Panc1 (cell line): ENCODE measurements around the gene FCN3. TPM values are rescaled to one million over a fixed set of nuclear protein-coding genes. Genes with fewer than 3 reads are reported as not detected.

ENCODE experiments used
- ATAC-seq: fragments of 200-7000 bp; cut with Tn5 transposase; 2 replicates; pipeline ENCODE4 v1.9.1; 2020; ENCODE audit warnings: mild to moderate bottlenecking, moderate library complexity
- BruUV-seq: library from RNA; stranded (reverse); fragments of 400-500 nt; replicated peaks from 2 replicates; lab custom pipeline; 2021; lab: Mats Ljungman, UMichigan
- CTCF ChIA-PET: fragments of 300-600 bp; sonication (Branson Sonifier 250); formaldehyde crosslinking; loops from one replicate; lab custom pipeline; 2022; ENCODE audit warnings: antibody characterized with exemption; lab: Charles Lee
- POLR2A ChIA-PET: fragments of 300-600 bp; sonication (Branson Sonifier 250); formaldehyde crosslinking; loops from one replicate; lab custom pipeline; 2022; ENCODE audit warnings: antibody characterized with exemption; lab: Charles Lee
- DNase-seq: peaks from one replicate; pipeline ENCODE4 v3.0.0-alpha.2; 2010; ENCODE audit warnings: low read depth, low spot score
- H3K27ac ChIP-seq: 2 replicates; pipeline ENCODE4 v1.5.1; 2011; ENCODE audit warnings: mild to moderate bottlenecking, low read length, inconsistent platforms
- H3K27me3 ChIP-seq: fragments of 200-500 bp; sonication (Bioruptor generic); 2 replicates; pipeline ENCODE4 v1.6.0; 2014; ENCODE audit warnings: low read length, inconsistent platforms; ENCODE audit not compliant: control insufficient read depth, insufficient read depth
- H3K36me3 ChIP-seq: fragments of 200-500 bp; sonication (Bioruptor generic); 2 replicates; pipeline ENCODE4 v1.5.1; 2014; ENCODE audit warnings: inconsistent platforms, mild to moderate bottlenecking, low read length, moderate library complexity; ENCODE audit not compliant: control insufficient read depth, insufficient read depth
- H3K4me1 ChIP-seq: 2 replicates; pipeline ENCODE4 v1.5.1; 2011; ENCODE audit warnings: inconsistent platforms, mild to moderate bottlenecking, low read length, moderate library complexity; ENCODE audit not compliant: control insufficient read depth, insufficient read depth
- H3K4me3 ChIP-seq, 2 experiments: 2 replicates each; pipeline ENCODE4 v1.5.1; 2011 to 2012; ENCODE audit warnings: low read depth in 2 of 2, low read length in 2 of 2, mild to moderate bottlenecking in 2 of 2, inconsistent platforms in 1 of 2, moderate library complexity in 1 of 2
- H3K9me3 ChIP-seq: fragments of 200-500 bp; sonication (Bioruptor generic); 2 replicates; pipeline ENCODE4 v1.5.1; 2014; ENCODE audit warnings: low read depth, mild to moderate bottlenecking, inconsistent platforms, low read length, moderate library complexity; ENCODE audit not compliant: control insufficient read depth, insufficient read depth
- POLR2AphosphoS5 ChIP-seq: IDR thresholded peaks from 2 replicates; pipeline ENCODE4 v1.6.1; 2012; ENCODE audit warnings: mild to moderate bottlenecking, low read depth, low read length, moderate library complexity
- REST ChIP-seq, 2 experiments: IDR thresholded peaks; 2 replicates each; pipeline ENCODE4 v1.6.1; 2011 to 2012; ENCODE audit warnings: low read depth in 2 of 2, control low read depth in 1 of 2, low read length in 1 of 2, mild to moderate bottlenecking in 1 of 2, moderate library complexity in 1 of 2; ENCODE audit not compliant: insufficient read depth in 1 of 2
- SIN3A ChIP-seq: IDR thresholded peaks from 2 replicates; pipeline ENCODE4 v1.6.1; 2012; ENCODE audit warnings: low read depth, mild to moderate bottlenecking, low read length, moderate library complexity, borderline replicate concordance; ENCODE audit not compliant: insufficient read depth
- TCF7L2 ChIP-seq: IDR thresholded peaks from 2 replicates; pipeline ENCODE4 v1.6.1; 2011; ENCODE audit warnings: mild to moderate bottlenecking, low read depth, low read length, inconsistent platforms
- in situ Hi-C: cut with HindIII; loops from 2 replicates; pipeline ENCODE4 v1.10.0; 2016; ENCODE audit warnings: low sequenced_read_pairs, low pct_unique_long_range_greater_than_20kb
- intact Hi-C: fragments of 100-400 bp; cut with micrococcal nuclease; formaldehyde crosslinking; loops from one replicate; pipeline ENCODE4 v1.10.0; 2022; ENCODE audit not compliant: unreplicated experiment
- total RNA-seq: library from RNA; stranded (reverse); gene quantifications from one replicate; pipeline ENCODE4 v1.2.1, GENCODE V29; 2021; ENCODE audit not compliant: unreplicated experiment
- TF ChIP-seq, protein P1 (sequence below): fragments of 450-650 bp; IDR thresholded peaks from 2 replicates; pipeline ENCODE4 v1.5.1; 2017; ENCODE audit warnings: mild to moderate bottlenecking

The FCN3 gene
- total RNA-seq, 1 experiment from 2014 or later = not detected

- DNase-seq (no peak), ATAC-seq (no peak)
- Histone ChIP-seq H3K36me3 (peaks cover 2% of the 10 kb centered on the region), H3K4me3 (no peak overlapping the region), H3K27me3 (no peaks in the 10 kb centered on the region), H3K27ac (no peak overlapping the region), H3K4me1 (no peaks in the 10 kb centered on the region), H3K9me3 (no peaks in the 10 kb centered on the region)
- intact Hi-C loops = no loop called here
- in situ Hi-C loops = no loop called here
- ChIA-PET POLR2A (no interaction called here), CTCF (no interaction called here)
- TF ChIP-seq REST (IDR thresholded peaks at IDR 0.05; ENCODE audit: insufficient read depth in 1 of 2, low read depth in 2 of 2, low read length in 1 of 2) = no peak
- no peak for TF ChIP-seq SIN3A
- TF ChIP-seq TCF7L2 = no peak
- TF ChIP-seq, protein P1, sequence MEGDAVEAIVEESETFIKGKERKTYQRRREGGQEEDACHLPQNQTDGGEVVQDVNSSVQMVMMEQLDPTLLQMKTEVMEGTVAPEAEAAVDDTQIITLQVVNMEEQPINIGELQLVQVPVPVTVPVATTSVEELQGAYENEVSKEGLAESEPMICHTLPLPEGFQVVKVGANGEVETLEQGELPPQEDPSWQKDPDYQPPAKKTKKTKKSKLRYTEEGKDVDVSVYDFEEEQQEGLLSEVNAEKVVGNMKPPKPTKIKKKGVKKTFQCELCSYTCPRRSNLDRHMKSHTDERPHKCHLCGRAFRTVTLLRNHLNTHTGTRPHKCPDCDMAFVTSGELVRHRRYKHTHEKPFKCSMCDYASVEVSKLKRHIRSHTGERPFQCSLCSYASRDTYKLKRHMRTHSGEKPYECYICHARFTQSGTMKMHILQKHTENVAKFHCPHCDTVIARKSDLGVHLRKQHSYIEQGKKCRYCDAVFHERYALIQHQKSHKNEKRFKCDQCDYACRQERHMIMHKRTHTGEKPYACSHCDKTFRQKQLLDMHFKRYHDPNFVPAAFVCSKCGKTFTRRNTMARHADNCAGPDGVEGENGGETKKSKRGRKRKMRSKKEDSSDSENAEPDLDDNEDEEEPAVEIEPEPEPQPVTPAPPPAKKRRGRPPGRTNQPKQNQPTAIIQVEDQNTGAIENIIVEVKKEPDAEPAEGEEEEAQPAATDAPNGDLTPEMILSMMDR = no peak
- no peak; the same call in 1 of the 2 replicates for TF ChIP-seq POLR2AphosphoS5
- no TSS peak for BruUV-seq
Observed at GRCh38 chr1:27335506-27336422, 38.9 kb downstream of the FCN3 start.

- no TSS peak for BruUV-seq
- Histone ChIP-seq H3K27me3 (no peaks in the 10 kb centered on the region), H3K4me1 (no peaks in the 10 kb centered on the region), H3K4me3 (no peak overlapping the region), H3K36me3 (peaks cover 2% of the 10 kb centered on the region), H3K9me3 (no peaks in the 10 kb centered on the region), H3K27ac (no peak overlapping the region)
- TF ChIP-seq POLR2AphosphoS5 = no peak
- TF ChIP-seq, protein P1 = no peak
- TF ChIP-seq SIN3A = no peak
- no peak for TF ChIP-seq REST (IDR thresholded peaks at IDR 0.05; ENCODE audit: insufficient read depth in 1 of 2, low read depth in 2 of 2, low read length in 1 of 2)
- no peak for TF ChIP-seq TCF7L2
- no peak for ATAC-seq
- DNase-seq = no peak
- POLR2A ChIA-PET = no interaction called here
- intact Hi-C loops = no loop called here
- CTCF ChIA-PET = interaction anchor here (0.5 kb wide), 1 partner anchor 17 kb away, joined by 6 read pairs; no protein-coding TSS in a partner anchor
- in situ Hi-C loops = no loop called here
Observed at GRCh38 chr1:27333717-27334279, 40.8 kb downstream of the FCN3 start.
